GM12872 (cell line): ENCODE measurements around the gene ZIC5.

Source experiments
- TF ChIP-seq, protein P1 (sequence below): IDR thresholded peaks from 3 replicates; pipeline ENCODE4 v1.5.1; 2011; ENCODE audit warnings: low read depth, mild to moderate bottlenecking, low read length, moderate library complexity; ENCODE audit not compliant: insufficient read depth

Gene ZIC5

DNA sequence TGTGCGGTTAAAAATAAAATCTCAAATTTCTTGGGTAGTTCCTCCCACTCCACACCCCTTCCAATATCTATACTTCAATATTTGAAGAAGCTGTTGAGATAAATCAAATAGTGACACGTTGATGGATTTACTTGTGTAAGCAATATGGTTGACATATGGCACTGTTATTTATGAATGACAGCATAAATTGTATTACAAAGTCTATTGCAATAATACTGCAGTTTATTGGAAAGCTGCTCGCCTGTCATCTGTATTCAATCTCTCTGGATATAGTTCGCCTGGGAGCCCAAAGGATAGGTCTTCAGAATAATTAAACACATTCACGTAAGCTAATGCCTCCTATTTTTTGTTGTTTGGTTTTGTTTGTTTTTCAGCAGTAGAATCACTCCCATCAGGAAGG lies 5.0 kb upstream of the ZIC5 start:
- TF ChIP-seq, protein P1, sequence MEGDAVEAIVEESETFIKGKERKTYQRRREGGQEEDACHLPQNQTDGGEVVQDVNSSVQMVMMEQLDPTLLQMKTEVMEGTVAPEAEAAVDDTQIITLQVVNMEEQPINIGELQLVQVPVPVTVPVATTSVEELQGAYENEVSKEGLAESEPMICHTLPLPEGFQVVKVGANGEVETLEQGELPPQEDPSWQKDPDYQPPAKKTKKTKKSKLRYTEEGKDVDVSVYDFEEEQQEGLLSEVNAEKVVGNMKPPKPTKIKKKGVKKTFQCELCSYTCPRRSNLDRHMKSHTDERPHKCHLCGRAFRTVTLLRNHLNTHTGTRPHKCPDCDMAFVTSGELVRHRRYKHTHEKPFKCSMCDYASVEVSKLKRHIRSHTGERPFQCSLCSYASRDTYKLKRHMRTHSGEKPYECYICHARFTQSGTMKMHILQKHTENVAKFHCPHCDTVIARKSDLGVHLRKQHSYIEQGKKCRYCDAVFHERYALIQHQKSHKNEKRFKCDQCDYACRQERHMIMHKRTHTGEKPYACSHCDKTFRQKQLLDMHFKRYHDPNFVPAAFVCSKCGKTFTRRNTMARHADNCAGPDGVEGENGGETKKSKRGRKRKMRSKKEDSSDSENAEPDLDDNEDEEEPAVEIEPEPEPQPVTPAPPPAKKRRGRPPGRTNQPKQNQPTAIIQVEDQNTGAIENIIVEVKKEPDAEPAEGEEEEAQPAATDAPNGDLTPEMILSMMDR: no peak

DNA sequence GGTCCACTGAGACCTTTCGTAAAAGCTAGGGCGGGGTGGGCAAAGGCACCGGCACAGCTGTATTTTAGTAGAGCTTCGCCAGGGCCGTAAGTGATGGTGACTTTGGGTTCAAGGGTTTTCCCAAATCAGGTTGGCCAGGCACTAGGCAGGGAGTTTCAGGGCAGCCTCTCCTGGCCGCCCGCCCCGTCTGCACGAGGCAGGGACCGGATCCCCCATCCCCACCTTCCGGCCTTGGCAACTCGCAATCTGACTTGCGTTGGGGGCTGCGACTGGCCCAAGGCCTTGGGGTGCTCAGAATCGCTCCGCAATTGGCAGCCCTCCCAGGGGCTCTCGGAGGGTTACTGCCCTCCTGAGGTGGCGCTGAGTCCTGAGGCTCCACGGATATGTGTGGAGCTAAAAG lies 4.1 kb upstream of the ZIC5 start:
- TF ChIP-seq, protein P1: no peak

- TF ChIP-seq, protein P1: no peak
Observed at GRCh38 chr13:99974939-99975561, 3.5 kb upstream of the ZIC5 start.

DNA sequence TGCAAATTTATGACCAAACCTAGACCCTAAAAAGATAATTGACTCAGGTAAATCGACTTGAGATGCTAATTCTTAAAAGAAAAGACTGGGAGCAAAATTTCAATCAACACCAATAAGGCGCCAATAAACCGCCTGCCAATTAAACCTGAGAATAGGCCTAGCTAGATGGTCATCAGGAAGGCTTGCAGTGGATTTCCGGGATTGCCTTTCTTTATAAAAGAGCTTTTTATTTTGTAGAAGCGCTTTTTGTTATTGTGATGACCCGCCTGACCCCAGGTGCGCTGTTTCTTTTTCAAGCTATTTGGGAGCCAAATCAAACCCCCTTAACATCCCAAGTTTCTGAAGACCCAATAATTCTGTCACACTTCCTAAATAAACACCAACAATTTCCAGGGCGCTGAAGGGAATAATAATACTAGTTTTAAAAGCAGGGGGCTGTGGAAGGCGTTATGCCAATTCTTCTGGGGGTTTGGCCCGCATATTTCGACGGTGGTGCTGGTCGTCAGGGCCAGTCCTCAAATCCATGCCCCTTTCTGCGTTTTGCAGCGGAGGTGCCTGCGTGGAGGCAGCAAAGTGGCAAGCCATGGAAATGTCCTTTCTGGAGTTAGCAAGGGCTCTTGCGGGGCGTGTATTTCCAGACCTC lies 2.9 kb upstream of the ZIC5 start:
- TF ChIP-seq, protein P1: no peak

DNA sequence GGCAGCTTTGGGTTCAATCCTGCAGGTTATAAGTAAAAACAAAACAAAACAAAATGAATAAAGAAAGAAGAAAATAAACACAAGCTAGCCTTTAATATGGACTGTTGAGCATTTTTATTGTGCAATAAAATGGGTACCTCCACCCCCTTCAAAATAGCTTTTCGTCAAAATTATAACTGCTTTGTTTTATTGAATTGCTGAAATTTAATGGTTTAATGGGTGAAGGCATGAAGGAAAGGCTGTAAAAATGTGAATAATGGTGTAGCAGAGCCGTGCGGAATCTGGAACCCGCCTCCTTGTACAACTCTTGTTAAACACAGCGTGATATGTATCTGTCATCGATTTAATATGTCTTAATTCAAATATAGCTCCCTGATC lies 2.2 kb upstream of the ZIC5 start:
- TF ChIP-seq, protein P1: no peak

GRCh38 chr13:99973163-99973807 lies 1.7 kb upstream of the ZIC5 start:
- TF ChIP-seq, protein P1: no peak

DNA sequence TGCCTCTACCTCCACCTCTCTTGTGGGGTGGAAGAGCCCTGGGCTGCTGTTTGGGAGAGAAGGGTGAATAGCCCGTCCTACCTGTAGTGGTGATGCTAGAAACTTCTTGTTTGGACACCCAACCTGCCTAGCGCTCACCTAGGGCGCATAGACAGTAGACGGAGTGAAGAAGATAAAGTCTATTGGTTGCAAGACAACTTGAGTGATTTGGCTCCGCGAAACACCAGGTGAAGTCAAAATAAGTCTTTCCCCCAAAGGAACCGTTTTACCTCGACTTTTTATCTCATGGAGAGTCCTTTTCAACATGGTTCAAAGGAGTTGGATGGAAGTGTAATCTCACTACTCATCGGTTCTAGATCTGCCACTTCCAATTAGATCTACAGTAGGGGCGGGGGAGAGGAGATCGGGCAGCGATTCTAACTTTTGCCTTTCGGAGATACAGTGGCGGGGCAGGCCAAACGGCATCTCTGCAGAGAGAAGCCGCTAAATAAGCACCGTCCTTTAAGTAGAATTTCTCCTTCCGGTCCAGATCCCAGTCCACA lies 694 bp upstream of the ZIC5 start:
- TF ChIP-seq, protein P1: no peak
